Heart right ventricle (tissue), 16 donors: Measurements from ENCODE around the gene LMNTD1. TPM values are rescaled to one million over a fixed set of nuclear protein-coding genes. Genes with fewer than 3 reads are reported as not detected.

Experiments
- ATAC-seq, 8 donors: fragments of 200-7000 bp; cut with Tn5 transposase; one replicate each; pipeline ENCODE4 v1.9.1; 2020; ENCODE audit warnings: mild to moderate bottlenecking in 8 of 8, moderate library complexity in 8 of 8, moderate number of reproducible peaks in 1 of 8
- DNase-seq, 2 donors: peaks; one replicate each; pipeline ENCODE4 v3.0.0-alpha.2; 2020
- H3K27ac ChIP-seq, 10 donors: fragments of 200-600 bp; sonication (generic) in 2 of 10; one replicate each; pipeline versions ENCODE4 v1.5.0 to v1.8.0; 2020 to 2022; ENCODE audit warnings: mild to moderate bottlenecking in 3 of 10
- H3K27me3 ChIP-seq, 7 donors: fragments of 200-600 bp; one replicate each; pipeline ENCODE4 v1.8.0; 2021 to 2022; ENCODE audit warnings: mild to moderate bottlenecking in 2 of 7
- H3K36me3 ChIP-seq, 9 donors: fragments of 200-600 bp; sonication (generic) in 1 of 9; one replicate each; pipeline versions ENCODE4 v1.5.0 to v1.8.0; 2020 to 2022; ENCODE audit warnings: mild to moderate bottlenecking in 2 of 9
- H3K4me1 ChIP-seq, 9 donors: fragments of 200-600 bp; sonication (generic) in 1 of 9; one replicate each; pipeline versions ENCODE4 v1.5.0 to v1.8.0; 2020 to 2022; ENCODE audit warnings: mild to moderate bottlenecking in 4 of 9
- H3K4me3 ChIP-seq, 10 donors: fragments of 200-600 bp; sonication (generic) in 2 of 10; one replicate each; pipeline versions ENCODE4 v1.5.0 to v1.8.0; 2020 to 2022; ENCODE audit warnings: mild to moderate bottlenecking in 7 of 10, moderate library complexity in 2 of 10
- H3K9me3 ChIP-seq, 11 donors: fragments of 200-600 bp in 10 of 11; sonication (generic) in 2 of 11; one replicate each; pipeline versions ENCODE4 v1.5.0 to v1.8.0; 2013 to 2022; ENCODE audit warnings: mild to moderate bottlenecking in 2 of 11, control low read depth in 1 of 11, moderate library complexity in 1 of 11
- WGBS, 2 donors: extraction: QIAGEN DNeasy Blood & Tissue Kit; methylation state at CpG; one replicate each; pipeline ENCODE4 v1.1.7; 2013; ENCODE audit warnings: inconsistent platforms in 1 of 2; 5-methylcytosine and 5-hydroxymethylcytosine counted together
- intact Hi-C, 10 donors: fragments of 100-400 bp; cut with DNase I; formaldehyde crosslinking; loops; one replicate each; pipeline versions ENCODE4 v1.11.1 to v1.14.2; 2022
- polyA plus RNA-seq, 2 donors: library from polyadenylated mRNA; stranded (reverse); fragments of 200-250 nt; gene quantifications; one replicate each; pipeline ENCODE4 v1.2.3, GENCODE V29; 2013
- total RNA-seq, 10 donors: library from RNA; stranded (reverse); fragmentation: NEBNext Ultra II Directional in 3 of 10; extraction: Animal tissue kit (Norgen Biotek cat#: 25700) in 3 of 10; gene quantifications; one replicate each; pipeline versions ENCODE4 v1.2.1 to v1.2.4, GENCODE V29; 2021 to 2023
- TF ChIP-seq, protein P1 (sequence below), 9 donors: fragments of 200-600 bp; sonication (generic) in 2 of 9; IDR thresholded peaks; one replicate each; pipeline versions ENCODE4 v1.5.0 to v1.8.0; 2021 to 2022; ENCODE audit warnings: antibody characterized with exemption in 9 of 9, mild to moderate bottlenecking in 5 of 9, moderate library complexity in 1 of 9
- donor health status: Arrhythmogenic right ventricular cardiomyopathy.
- donor health status: ischemic (EF 13 %, LVEDD 7.1; RV severe dilation, severe dysfunction).
- donor health status: healthy with polysubstance abuse.
- donor health status: DM: no; HTN: yes; CAD: no.
- donor health status: DM: no; HTN: no; CAD: no.
- donor health status: ischemic (EF 25% LVEDD 6.9; RV normal size, moderate dysfunction).
- donor health status: ischemic (EF 25% LVEDD 5.7; RV mildly dilated, moderate dysfunction).
- donor health status: healthy.
- donor health status: DM: yes; HTN: yes; CAD: no.
- donor health status: Ischemic cardiomyopathy.
- donor health status: ischemic (EF 35%, LVEDD 5.7; RV mildly dilated, moderate dysfunction).
- donor health status: nonischemic (EF 11% LVEDD 7.7; RV severe dilation, severe dysfunction).
- donor health status: DM: yes; HTN: yes; CAD: no.
- donor health status: PGD.
- donor health status: ischemic (EF 29% LVEDD 5.4; RV normal size, mild dysfunction).
- donor health status: nonischemic (EF 23%, LVEDD 6.1; RV moderate dilation, normal function).

LMNTD1 gene
- total and polyA plus RNA-seq, 12 donors: not detected

DNA sequence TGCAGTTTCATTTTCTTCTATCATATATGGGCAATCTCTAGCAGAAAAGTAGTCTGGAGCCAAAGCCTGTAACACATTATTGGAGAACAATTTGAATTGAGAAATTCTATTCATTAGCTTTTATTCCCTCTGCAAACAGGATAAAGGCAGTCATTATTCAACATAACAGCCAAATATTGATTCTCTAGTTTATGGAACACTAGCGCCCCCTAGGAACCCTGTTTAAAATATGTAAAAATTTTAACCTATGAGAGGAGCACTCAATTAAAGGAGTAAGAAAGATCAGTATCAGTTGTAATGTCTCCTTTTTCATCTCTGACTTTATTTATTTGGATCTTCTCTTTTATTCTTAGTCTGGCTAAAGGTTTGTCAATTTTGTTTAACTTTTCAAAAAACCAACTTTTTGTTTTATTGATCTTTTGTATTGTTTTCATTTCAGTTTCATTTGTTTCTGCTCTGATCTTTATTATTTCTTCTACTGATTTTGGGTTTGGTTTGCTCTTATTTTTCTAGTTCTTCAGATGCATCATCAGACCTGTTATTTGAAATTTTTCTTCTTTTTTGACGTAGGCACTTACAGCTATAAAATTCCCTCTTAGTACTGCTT is 4.8 kb upstream of the LMNTD1 start:
- no peak overlapping the region for H3K27ac ChIP-seq
- ATAC-seq: no peak
- no peaks in the 10 kb centered on the region for H3K36me3 ChIP-seq
- peaks cover 0 to 4% (median 0%) of the 10 kb centered on the region in 7 donors for H3K27me3 ChIP-seq
- DNase-seq: no peak
- H3K9me3 ChIP-seq: no peaks in the 10 kb centered on the region
- intact Hi-C loops: no loop called here
- H3K4me1 ChIP-seq: no peaks in the 10 kb centered on the region
- TF ChIP-seq, protein P1, sequence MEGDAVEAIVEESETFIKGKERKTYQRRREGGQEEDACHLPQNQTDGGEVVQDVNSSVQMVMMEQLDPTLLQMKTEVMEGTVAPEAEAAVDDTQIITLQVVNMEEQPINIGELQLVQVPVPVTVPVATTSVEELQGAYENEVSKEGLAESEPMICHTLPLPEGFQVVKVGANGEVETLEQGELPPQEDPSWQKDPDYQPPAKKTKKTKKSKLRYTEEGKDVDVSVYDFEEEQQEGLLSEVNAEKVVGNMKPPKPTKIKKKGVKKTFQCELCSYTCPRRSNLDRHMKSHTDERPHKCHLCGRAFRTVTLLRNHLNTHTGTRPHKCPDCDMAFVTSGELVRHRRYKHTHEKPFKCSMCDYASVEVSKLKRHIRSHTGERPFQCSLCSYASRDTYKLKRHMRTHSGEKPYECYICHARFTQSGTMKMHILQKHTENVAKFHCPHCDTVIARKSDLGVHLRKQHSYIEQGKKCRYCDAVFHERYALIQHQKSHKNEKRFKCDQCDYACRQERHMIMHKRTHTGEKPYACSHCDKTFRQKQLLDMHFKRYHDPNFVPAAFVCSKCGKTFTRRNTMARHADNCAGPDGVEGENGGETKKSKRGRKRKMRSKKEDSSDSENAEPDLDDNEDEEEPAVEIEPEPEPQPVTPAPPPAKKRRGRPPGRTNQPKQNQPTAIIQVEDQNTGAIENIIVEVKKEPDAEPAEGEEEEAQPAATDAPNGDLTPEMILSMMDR (IDR thresholded peaks at IDR 0.05): peak in 7 of 9 donors; percentile 23 to 47 (median 25)
- 25 to 52% methylated on average over 2 of the region's 2 CpGs for WGBS, 2 donors
- no peak overlapping the region for H3K4me3 ChIP-seq

DNA sequence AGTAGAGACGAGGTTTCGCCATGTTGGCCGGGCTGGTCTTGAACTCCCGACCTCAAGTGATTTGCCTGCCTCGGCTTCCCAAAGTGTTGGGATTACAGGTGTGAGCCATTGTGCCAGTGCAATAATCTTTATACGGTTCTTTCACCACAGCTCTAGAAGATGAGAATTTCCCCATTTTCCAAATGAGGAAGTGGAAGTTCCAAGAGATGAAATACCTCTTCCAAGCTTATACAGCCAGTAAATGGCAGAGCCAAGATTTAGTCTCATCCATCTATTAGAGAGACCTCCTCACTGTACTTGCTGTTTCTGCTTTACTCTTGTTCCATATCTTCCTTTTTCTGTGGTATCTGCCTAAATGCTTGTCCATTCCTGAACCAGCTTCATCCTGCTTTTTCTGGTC is 3.1 kb upstream of the LMNTD1 start:
- Histone ChIP-seq H3K9me3 (no peaks in the 10 kb centered on the region), H3K4me1 (no peaks in the 10 kb centered on the region), H3K36me3 (no peaks in the 10 kb centered on the region), H3K4me3 (no peak overlapping the region), H3K27me3 (peaks cover 0 to 4% (median 0%) of the 10 kb centered on the region in 7 donors), H3K27ac (no peak overlapping the region)
- ATAC-seq: no peak
- intact Hi-C loops: no loop called here
- TF ChIP-seq, protein P1 (IDR thresholded peaks at IDR 0.05): no peak
- 93 to 94% methylated on average over 6 of the region's 6 CpGs for WGBS, 2 donors
- DNase-seq: no peak

DNA sequence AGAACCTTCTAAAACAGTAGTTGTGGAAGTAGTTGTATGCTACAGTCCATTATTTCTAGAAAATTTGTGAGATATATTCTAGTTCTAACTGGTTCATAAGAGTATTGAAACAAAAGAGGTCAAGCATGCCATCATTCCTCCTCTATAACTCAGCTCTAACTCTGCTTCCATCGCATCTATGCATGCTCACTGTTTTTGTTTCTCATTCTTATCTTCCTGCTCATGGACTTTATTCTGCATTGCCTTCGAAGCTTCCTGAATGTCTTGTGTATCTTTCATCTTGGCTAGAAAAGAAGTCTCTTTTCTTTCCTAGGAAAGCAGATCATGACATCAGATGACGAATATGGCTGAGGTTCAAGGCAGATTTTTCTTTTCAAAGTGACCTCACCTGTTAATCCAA is 402 bp downstream of the LMNTD1 start:
- DNase-seq (no peak), ATAC-seq (no peak)
- no peak overlapping the region for H3K4me3 ChIP-seq
- TF ChIP-seq, protein P1 (IDR thresholded peaks at IDR 0.05): no peak
- no peak overlapping the region for H3K27ac ChIP-seq
- H3K4me1 ChIP-seq: no peaks in the 10 kb centered on the region
- H3K36me3 ChIP-seq: no peaks in the 10 kb centered on the region
- WGBS, 2 donors: 56 to 72% methylated on average over 3 of the region's 3 CpGs
- intact Hi-C loops: no loop called here
- no peaks in the 10 kb centered on the region for H3K9me3 ChIP-seq
- H3K27me3 ChIP-seq: peaks cover 0 to 4% (median 0%) of the 10 kb centered on the region in 7 donors

DNA sequence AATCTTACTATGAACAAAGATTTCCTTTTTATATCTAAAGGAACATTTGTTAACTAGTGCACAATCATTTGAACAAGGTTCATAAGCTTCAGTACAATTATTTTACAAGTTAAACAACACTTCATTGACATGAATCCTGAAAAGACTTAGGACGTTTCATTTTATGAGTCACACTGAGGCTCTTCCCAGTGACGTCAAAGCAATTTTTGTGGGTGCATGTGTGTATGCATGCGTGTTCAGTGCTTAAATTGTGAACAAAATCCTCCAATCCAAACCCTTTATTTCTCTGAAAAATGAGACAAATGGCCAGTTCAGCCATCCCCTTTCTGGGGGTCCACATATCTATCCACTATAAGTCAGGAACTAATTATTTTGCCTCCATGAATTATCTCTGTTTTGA is 2.9 kb downstream of the LMNTD1 start:
- Histone ChIP-seq H3K27ac (no peak overlapping the region), H3K4me3 (no peak overlapping the region), H3K4me1 (no peaks in the 10 kb centered on the region), H3K36me3 (no peaks in the 10 kb centered on the region), H3K27me3 (peaks cover 0 to 14% (median 0%) of the 10 kb centered on the region in 7 donors), H3K9me3 (peaks cover 0 to 2% (median 0%) of the 10 kb centered on the region in 11 donors)
- 83% methylated on average over 3 of the region's 3 CpGs for WGBS, 2 donors
- intact Hi-C loops: no loop called here
- DNase-seq (no peak), ATAC-seq (no peak)
- TF ChIP-seq, protein P1 (IDR thresholded peaks at IDR 0.05): no peak
